Smooth muscle cell (in vitro differentiated cells): ENCODE data around the gene SRSF9. TPM values are rescaled to one million over a fixed set of nuclear protein-coding genes. Genes with fewer than 3 reads are reported as not detected.

Source experiments
- DNase-seq: peaks from one replicate; lab custom pipeline; 2025; ENCODE audit not compliant: unreplicated experiment; lab: John Stamatoyannopoulos, UW
- H2AFZ ChIP-seq: fragments of 200-600 bp; sonication (generic); 2 replicates; pipeline ENCODE4 v1.6.0; 2016; ENCODE audit warnings: antibody characterized with exemption, low read depth, mild to moderate bottlenecking
- H3F3A ChIP-seq: fragments of 200-600 bp; sonication (generic); 2 replicates; pipeline ENCODE4 v1.6.0; 2017; ENCODE audit warnings: antibody characterized with exemption, low read depth
- H3K27ac ChIP-seq: fragments of 200-600 bp; sonication (generic); 2 replicates; pipeline ENCODE4 v1.5.1; 2016; ENCODE audit warnings: low read depth, mild to moderate bottlenecking
- H3K27me3 ChIP-seq: fragments of 200-600 bp; sonication (generic); 2 replicates; pipeline ENCODE4 v1.6.1; 2016; ENCODE audit warnings: low read depth, mild to moderate bottlenecking
- H3K36me3 ChIP-seq: fragments of 200-600 bp; sonication (generic); 2 replicates; pipeline ENCODE4 v1.5.1; 2016; ENCODE audit warnings: low read depth
- H3K4me1 ChIP-seq: fragments of 200-600 bp; sonication (generic); 2 replicates; pipeline ENCODE4 v1.5.1; 2016; ENCODE audit warnings: low read depth
- H3K4me2 ChIP-seq: fragments of 200-600 bp; sonication (generic); 2 replicates; pipeline ENCODE4 v1.6.0; 2016; ENCODE audit warnings: mild to moderate bottlenecking
- H3K4me3 ChIP-seq: fragments of 200-600 bp; sonication (generic); 2 replicates; pipeline ENCODE4 v1.5.1; 2016; ENCODE audit warnings: mild to moderate bottlenecking
- H3K79me2 ChIP-seq: fragments of 200-600 bp; sonication (generic); 2 replicates; pipeline ENCODE4 v1.6.0; 2016; ENCODE audit warnings: low read depth, mild to moderate bottlenecking
- H3K9ac ChIP-seq: fragments of 200-600 bp; sonication (generic); 2 replicates; pipeline ENCODE4 v1.6.0; 2016; ENCODE audit warnings: low read depth
- H3K9me3 ChIP-seq: fragments of 200-600 bp; sonication (generic); replicated peaks from 2 replicates; pipeline ENCODE4 v1.5.1; 2016; ENCODE audit warnings: low read depth
- H4K20me1 ChIP-seq: fragments of 200-600 bp; sonication (generic); 2 replicates; pipeline ENCODE4 v1.6.0; 2016; ENCODE audit warnings: low read depth
- WGBS: methylation state at CpG from one replicate; pipeline ENCODE4 v1.1.7; 2016; ENCODE audit warnings: low lambda C conversion rate; 5-methylcytosine and 5-hydroxymethylcytosine counted together
- polyA plus RNA-seq: library from polyadenylated mRNA; unstranded; fragments of >200 nt; fragmentation: Nextera tagmentation; extraction: Ambion mirVana; gene quantifications from 2 replicates; pipeline ENCODE4 v1.2.1, GENCODE V29; 2016
- total RNA-seq: library from RNA; depleted of rRNA; stranded (reverse); fragments of >200 nt; gene quantifications from 2 replicates; pipeline ENCODE4 v1.2.3, GENCODE V29; 2014
- TF ChIP-seq, protein P1 (sequence below): fragments of 200-600 bp; sonication (generic); IDR thresholded peaks from 2 replicates; pipeline ENCODE4 v1.5.1; 2017; ENCODE audit warnings: borderline replicate concordance, mild to moderate bottlenecking, antibody characterized with exemption; ENCODE audit not compliant: insufficient read depth, poor library complexity, severe bottlenecking

SRSF9 gene
- total and polyA plus RNA-seq, 2 experiments from 2014 or later: 133 to 264 TPM

GRCh38 chr12:120475643-120476042 is 6.1 kb upstream of the SRSF9 start:
- H3K36me3 ChIP-seq: no peaks in the 10 kb centered on the region
- TF ChIP-seq, protein P1, sequence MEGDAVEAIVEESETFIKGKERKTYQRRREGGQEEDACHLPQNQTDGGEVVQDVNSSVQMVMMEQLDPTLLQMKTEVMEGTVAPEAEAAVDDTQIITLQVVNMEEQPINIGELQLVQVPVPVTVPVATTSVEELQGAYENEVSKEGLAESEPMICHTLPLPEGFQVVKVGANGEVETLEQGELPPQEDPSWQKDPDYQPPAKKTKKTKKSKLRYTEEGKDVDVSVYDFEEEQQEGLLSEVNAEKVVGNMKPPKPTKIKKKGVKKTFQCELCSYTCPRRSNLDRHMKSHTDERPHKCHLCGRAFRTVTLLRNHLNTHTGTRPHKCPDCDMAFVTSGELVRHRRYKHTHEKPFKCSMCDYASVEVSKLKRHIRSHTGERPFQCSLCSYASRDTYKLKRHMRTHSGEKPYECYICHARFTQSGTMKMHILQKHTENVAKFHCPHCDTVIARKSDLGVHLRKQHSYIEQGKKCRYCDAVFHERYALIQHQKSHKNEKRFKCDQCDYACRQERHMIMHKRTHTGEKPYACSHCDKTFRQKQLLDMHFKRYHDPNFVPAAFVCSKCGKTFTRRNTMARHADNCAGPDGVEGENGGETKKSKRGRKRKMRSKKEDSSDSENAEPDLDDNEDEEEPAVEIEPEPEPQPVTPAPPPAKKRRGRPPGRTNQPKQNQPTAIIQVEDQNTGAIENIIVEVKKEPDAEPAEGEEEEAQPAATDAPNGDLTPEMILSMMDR: no peak
- no peaks in the 10 kb centered on the region for H3K27me3 ChIP-seq
- H3F3A ChIP-seq: no peaks in the 10 kb centered on the region
- no peak for DNase-seq
- no peak overlapping the region for H3K9ac ChIP-seq
- WGBS: 100% methylated on average over 1 of the region's 1 CpG
- peak overlapping the region; percentile 71 for H3K27ac ChIP-seq
- no peak overlapping the region for H3K4me3 ChIP-seq
- peaks cover 31% of the 10 kb centered on the region for H3K79me2 ChIP-seq
- H3K9me3 ChIP-seq: no peaks in the 10 kb centered on the region
- H3K4me1 ChIP-seq: peaks cover 2% of the 10 kb centered on the region
- no peak overlapping the region for H3K4me2 ChIP-seq
- no peaks in the 10 kb centered on the region for H4K20me1 ChIP-seq
- H2AFZ ChIP-seq: no peak overlapping the region

DNA sequence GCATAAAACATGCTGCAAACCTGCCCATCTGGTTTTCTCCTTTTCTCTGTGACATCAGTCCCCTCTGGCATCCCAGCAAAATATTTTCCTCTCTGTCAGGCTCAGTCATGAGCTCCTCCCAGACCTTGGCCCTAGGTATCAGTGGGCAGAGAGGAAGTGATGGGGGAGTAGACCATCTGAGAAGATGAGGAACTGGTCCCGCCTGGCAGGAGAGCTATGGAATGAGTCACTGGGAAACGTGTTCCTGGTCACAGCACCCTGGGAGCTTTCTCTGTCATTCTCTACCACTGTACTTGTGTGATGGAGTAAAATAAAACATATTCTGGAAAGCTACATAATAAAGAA is 5.0 kb upstream of the SRSF9 start:
- DNase-seq: no peak
- Histone ChIP-seq H3K4me3 (no peak overlapping the region), H3K27me3 (no peaks in the 10 kb centered on the region), H3K79me2 (peaks cover 40% of the 10 kb centered on the region), H3K4me1 (peaks cover 7% of the 10 kb centered on the region), H3K36me3 (no peaks in the 10 kb centered on the region), H2AFZ (peak overlapping the region; percentile 6), H3F3A (no peaks in the 10 kb centered on the region), H4K20me1 (no peaks in the 10 kb centered on the region), H3K4me2 (peak overlapping the region; percentile 55), H3K27ac (peak overlapping the region; percentile 71), H3K9me3 (no peaks in the 10 kb centered on the region), H3K9ac (peak overlapping the region; percentile 8)
- WGBS: 10% methylated on average over 2 of the region's 2 CpGs
- TF ChIP-seq, protein P1: no peak

DNA sequence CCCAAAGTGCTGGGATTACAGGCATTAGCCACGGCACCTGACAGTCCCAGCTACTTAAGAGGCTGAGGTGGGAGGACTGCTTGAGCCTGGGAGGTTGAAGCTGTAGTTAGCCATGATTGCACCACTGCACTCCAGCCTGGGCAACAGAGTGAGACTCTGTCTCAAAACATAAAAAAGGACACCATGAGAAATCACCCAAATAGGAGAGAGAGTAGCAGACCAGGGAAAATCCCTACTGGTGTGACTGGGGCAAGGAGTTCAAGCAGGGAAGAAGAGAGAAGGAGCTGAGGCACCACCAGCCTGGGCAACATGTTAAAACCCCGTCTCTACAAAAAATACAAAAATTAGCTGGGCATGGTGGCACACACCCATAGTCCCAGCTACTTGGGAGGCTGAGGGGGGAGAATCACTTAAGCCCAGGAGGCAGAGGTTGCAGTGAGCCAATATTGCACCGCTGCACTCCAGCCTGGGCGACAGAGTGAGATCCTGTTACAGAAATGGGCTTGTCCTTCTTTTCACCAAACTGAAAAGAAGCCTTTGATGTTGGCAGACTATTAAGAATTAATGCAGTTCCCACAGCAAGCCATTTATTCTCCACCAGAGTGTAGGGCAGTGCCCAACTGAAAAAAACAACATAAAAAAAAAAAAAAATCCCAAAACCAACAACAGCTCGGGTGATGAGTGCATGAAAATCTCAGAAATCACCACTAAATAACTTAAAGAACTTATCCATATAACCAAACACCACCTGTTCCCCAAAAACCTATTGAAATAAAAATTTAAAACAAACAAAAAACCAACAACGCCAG is 4.5 kb upstream of the SRSF9 start:
- H2AFZ ChIP-seq: no peak overlapping the region
- H3K79me2 ChIP-seq: peaks cover 44% of the 10 kb centered on the region
- H3K4me1 ChIP-seq: peaks cover 7% of the 10 kb centered on the region
- DNase-seq: no peak
- H3K27me3 ChIP-seq: no peaks in the 10 kb centered on the region
- WGBS: 76% methylated on average over 6 of the region's 6 CpGs
- no peak overlapping the region for H3K4me3 ChIP-seq
- H3K9ac ChIP-seq: peak overlapping the region; percentile 8
- no peaks in the 10 kb centered on the region for H3K9me3 ChIP-seq
- H3K36me3 ChIP-seq: no peaks in the 10 kb centered on the region
- no peaks in the 10 kb centered on the region for H3F3A ChIP-seq
- H3K4me2 ChIP-seq: peak overlapping the region; percentile 55
- peaks cover under 1% of the 10 kb centered on the region for H4K20me1 ChIP-seq
- H3K27ac ChIP-seq: peak overlapping the region; percentile 70
- TF ChIP-seq, protein P1: no peak

GRCh38 chr12:120472521-120472920 is 3.0 kb upstream of the SRSF9 start:
- Histone ChIP-seq H3K9me3 (no peaks in the 10 kb centered on the region), H3K4me2 (peak overlapping the region; percentile 42), H3K27ac (peak overlapping the region; percentile 70), H3K36me3 (no peaks in the 10 kb centered on the region), H3K27me3 (no peaks in the 10 kb centered on the region), H3K4me3 (no peak overlapping the region), H3K4me1 (peaks cover 11% of the 10 kb centered on the region), H2AFZ (no peak overlapping the region), H3K9ac (no peak overlapping the region), H3F3A (no peaks in the 10 kb centered on the region), H3K79me2 (peaks cover 58% of the 10 kb centered on the region), H4K20me1 (peaks cover 15% of the 10 kb centered on the region)
- no peak for DNase-seq
- TF ChIP-seq, protein P1: no peak
